Lower leg skin (tissue), 4 donors: ENCODE measurements around the gene LRRN3. TPM values are rescaled to one million over a fixed set of nuclear protein-coding genes. Genes with fewer than 3 reads are reported as not detected.

ENCODE experiments used
- DNase-seq, 2 donors: peaks; one replicate each; pipeline ENCODE4 v3.0.0-alpha.2; 2019; ENCODE audit warnings: low spot score in 2 of 2
- H3K4me3 ChIP-seq: fragments of 200-600 bp; sonication (generic); 2 replicates; pipeline ENCODE4 v1.5.1; 2017; ENCODE audit warnings: mild to moderate bottlenecking, low read depth; ENCODE audit not compliant: poor library complexity, severe bottlenecking
- POLR2A ChIP-seq, 2 donors: fragments of 450-650 bp; IDR thresholded peaks; one replicate each; pipeline ENCODE4 v1.6.1; 2016 to 2017; ENCODE audit warnings: antibody characterized with exemption in 2 of 2, mild to moderate bottlenecking in 1 of 2, moderate library complexity in 1 of 2
- WGBS, 2 donors: methylation state at CpG; one replicate each; pipeline ENCODE4 v1.1.5; 2018; 5-methylcytosine and 5-hydroxymethylcytosine counted together
- intact Hi-C: fragments of 100-400 bp; cut with DNase I; formaldehyde crosslinking; loops from one replicate; pipeline ENCODE4 v1.15.0; 2023; ENCODE audit warnings: low total_unique reads
- total RNA-seq, 4 donors: library from RNA; depleted of rRNA; stranded (reverse); fragments of >200 nt; gene quantifications; one replicate each; pipeline ENCODE4 v1.1.0, GENCODE V29; 2016
- TF ChIP-seq, protein P1 (sequence below), 3 donors: fragments of 450-650 bp; IDR thresholded peaks; one replicate each; pipeline ENCODE4 v1.5.1; 2016; ENCODE audit warnings: antibody characterized with exemption in 3 of 3, mild to moderate bottlenecking in 3 of 3, moderate library complexity in 2 of 3

The LRRN3 gene
- under 1 TPM in 1 of 4 donors, not detected in 3; 0.16 TPM for total RNA-seq

DNA sequence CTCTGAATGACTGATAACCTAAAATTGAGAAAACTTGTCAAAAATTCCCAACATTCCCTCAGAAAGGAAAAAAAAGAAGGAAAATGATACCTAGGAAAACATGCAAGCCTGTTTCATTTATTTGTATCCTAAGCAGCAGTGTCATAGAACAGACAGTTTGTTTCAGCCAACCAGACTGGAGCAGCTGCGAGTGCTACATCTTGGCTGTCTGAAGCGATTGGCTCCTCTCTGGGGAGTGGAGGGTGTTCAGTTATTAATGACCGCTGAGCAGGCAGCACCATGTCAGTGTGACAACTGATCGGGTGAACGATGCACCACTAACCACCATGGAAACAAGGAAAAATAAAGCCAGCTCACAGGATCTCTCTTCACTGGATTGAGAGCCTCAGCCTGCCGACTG, at the start of gene LRRN3:
Gene LRRN3 (plus strand): TSS at position 282 of the 400 bp plus-strand sequence. CDS start 31,646 bp downstream, outside the sequence.
- DNase-seq: no peak
- no peak within 1 kb of the TSS for H3K4me3 ChIP-seq
- intact Hi-C loops: no loop called here
- 49 to 50% methylated on average over 6 of the region's 6 CpGs for WGBS, 2 donors
- TF ChIP-seq, protein P1, sequence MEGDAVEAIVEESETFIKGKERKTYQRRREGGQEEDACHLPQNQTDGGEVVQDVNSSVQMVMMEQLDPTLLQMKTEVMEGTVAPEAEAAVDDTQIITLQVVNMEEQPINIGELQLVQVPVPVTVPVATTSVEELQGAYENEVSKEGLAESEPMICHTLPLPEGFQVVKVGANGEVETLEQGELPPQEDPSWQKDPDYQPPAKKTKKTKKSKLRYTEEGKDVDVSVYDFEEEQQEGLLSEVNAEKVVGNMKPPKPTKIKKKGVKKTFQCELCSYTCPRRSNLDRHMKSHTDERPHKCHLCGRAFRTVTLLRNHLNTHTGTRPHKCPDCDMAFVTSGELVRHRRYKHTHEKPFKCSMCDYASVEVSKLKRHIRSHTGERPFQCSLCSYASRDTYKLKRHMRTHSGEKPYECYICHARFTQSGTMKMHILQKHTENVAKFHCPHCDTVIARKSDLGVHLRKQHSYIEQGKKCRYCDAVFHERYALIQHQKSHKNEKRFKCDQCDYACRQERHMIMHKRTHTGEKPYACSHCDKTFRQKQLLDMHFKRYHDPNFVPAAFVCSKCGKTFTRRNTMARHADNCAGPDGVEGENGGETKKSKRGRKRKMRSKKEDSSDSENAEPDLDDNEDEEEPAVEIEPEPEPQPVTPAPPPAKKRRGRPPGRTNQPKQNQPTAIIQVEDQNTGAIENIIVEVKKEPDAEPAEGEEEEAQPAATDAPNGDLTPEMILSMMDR (IDR thresholded peaks at IDR 0.05): no peak
- TF ChIP-seq POLR2A (IDR thresholded peaks at IDR 0.05): no peak

- no peak for TF ChIP-seq POLR2A (IDR thresholded peaks at IDR 0.05)
- TF ChIP-seq, protein P1 (IDR thresholded peaks at IDR 0.05): no peak
- intact Hi-C loops: no loop called here
- WGBS, 2 donors: 72 to 88% methylated on average over 2 of the region's 2 CpGs
- no peak overlapping the region for H3K4me3 ChIP-seq
- DNase-seq: no peak
These were observed 49.4 kb upstream of the LRRN3 start for GRCh38 chr7:111041577-111041976.

DNA sequence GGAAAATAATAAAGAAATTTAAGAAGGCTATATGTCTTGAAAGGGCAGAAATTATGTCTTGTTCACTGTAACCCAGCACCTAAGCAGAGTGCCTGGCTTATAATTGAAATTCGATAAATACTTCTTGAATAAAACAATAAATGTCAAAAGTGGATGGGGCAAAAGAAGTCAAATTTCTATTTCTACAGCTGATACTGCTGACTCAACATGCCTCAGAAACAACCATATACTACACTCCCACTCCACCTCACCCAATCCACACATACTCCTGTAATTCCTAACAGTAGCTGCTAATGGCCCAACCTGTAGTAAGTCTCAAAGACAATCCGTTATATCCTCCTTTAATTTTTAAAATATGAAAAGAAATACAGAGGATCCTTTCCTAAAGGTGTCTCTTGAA, 48.1 kb upstream of the LRRN3 start:
- DNase-seq: no peak
- TF ChIP-seq, protein P1 (IDR thresholded peaks at IDR 0.05): no peak
- no peak for TF ChIP-seq POLR2A (IDR thresholded peaks at IDR 0.05)
- intact Hi-C loops: no loop called here
- WGBS, 2 donors: 89 to 91% methylated on average over 2 of the region's 2 CpGs
- no peak overlapping the region for H3K4me3 ChIP-seq

GRCh38 chr7:111043561-111043960, 47.4 kb upstream of the LRRN3 start:
- 90 to 100% methylated on average over 1 of the region's 1 CpG for WGBS, 2 donors
- no peak overlapping the region for H3K4me3 ChIP-seq
- TF ChIP-seq, protein P1 (IDR thresholded peaks at IDR 0.05): no peak
- no peak for TF ChIP-seq POLR2A (IDR thresholded peaks at IDR 0.05)
- intact Hi-C loops: no loop called here
- DNase-seq: no peak

DNA sequence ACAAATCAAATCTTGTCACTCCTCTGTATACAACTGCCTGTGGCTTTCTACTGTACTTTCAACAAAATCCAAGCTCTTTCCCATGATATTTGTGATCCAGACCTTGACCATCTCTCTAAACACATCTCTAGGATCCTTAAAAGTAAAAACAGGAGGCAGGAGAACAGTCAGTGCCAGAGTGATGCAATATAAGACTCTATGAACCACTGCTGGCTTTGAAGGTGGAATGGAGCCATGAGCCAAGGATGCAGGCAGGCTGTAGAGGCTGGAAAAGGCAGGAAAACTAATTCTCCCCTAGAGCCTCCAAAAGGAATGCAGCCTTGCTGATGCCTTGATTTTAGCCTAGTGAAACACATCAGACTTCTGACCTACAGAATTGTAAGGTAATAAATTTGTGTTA, 45.5 kb upstream of the LRRN3 start:
- TF ChIP-seq, protein P1 (IDR thresholded peaks at IDR 0.05): no peak
- TF ChIP-seq POLR2A (IDR thresholded peaks at IDR 0.05): no peak
- no peak for DNase-seq
- intact Hi-C loops: no loop called here
- H3K4me3 ChIP-seq: no peak overlapping the region

- TF ChIP-seq POLR2A (IDR thresholded peaks at IDR 0.05): no peak
- TF ChIP-seq, protein P1 (IDR thresholded peaks at IDR 0.05): no peak
- intact Hi-C loops: no loop called here
- DNase-seq: no peak
- no peak overlapping the region for H3K4me3 ChIP-seq
- WGBS, 2 donors: 96 to 97% methylated on average over 4 of the region's 4 CpGs
These were observed 43.3 kb upstream of the LRRN3 start for GRCh38 chr7:111047595-111047994.
